HG03039 (cell line): ENCODE results near the gene ESRP2.
A peak's percentile ranks its signal among the peaks of the same experiment; 100 is the strongest.

ENCODE experiments used
- ATAC-seq: cut with Tn5 transposase; IDR thresholded peaks from one replicate; pipeline ENCODE4 v1.9.1; 2021; ENCODE audit warnings: mild to moderate bottlenecking, moderate library complexity; ENCODE audit not compliant: unreplicated experiment

ESRP2 gene

GRCh38 chr16:68242085-68242484 lies 6.2 kb upstream of the ESRP2 start:
- no peak for ATAC-seq

DNA sequence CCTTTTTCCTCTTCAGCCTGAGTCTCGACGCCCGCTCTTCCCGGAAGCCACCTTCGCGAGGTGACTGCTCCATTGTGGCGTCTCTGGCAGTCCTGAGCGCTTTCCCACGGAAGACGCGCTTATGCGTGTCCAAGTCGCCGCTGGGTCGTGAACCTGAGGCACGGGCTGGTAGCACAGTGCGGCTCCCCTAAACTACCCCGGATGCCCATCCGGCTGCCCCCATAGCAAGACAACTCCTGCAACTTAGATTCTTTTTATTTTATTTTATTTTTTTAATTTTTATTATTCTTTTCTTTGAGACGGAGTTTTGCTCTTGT lies 2.1 kb upstream of the ESRP2 start:
- no peak for ATAC-seq

DNA sequence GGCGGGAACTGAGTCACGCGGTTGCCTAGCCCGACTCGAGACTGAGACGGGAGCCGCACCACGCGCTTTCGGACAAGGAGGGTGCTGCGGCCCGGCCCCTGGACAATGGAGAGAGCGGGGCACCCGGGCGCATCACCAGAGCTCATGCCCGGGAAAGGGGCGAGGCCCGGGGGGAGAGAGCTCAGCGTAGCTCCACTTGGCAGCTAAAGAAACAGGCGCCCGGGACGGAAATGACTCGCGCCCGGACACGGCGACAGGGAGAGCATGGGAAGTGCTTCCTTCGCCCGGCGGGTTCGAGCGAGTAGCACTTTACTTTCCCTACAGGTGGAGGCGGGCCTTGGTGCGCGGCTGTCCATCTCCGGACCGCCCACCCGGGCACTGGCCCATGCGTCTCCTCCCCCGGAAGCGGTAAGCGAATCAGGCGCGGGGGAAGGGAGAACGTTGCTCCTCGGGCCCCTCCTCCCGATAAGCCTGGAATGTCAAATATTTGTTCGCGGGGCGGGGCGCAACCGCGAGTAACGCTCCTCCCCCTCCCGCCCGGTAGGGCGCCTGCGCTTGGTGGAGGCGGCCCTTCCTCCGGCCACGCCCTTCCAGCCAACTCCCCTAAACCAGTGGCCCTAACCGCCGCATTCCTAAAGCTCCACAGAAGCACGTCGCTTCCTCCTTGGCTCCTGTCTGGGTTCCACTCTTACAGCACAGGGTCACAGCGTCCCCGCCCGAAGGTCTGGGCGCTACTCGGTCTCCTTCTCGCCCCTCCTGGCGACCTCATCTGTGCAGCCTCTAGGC lies 1.5 kb upstream of the ESRP2 start:
- peak; percentile 73 for ATAC-seq

DNA sequence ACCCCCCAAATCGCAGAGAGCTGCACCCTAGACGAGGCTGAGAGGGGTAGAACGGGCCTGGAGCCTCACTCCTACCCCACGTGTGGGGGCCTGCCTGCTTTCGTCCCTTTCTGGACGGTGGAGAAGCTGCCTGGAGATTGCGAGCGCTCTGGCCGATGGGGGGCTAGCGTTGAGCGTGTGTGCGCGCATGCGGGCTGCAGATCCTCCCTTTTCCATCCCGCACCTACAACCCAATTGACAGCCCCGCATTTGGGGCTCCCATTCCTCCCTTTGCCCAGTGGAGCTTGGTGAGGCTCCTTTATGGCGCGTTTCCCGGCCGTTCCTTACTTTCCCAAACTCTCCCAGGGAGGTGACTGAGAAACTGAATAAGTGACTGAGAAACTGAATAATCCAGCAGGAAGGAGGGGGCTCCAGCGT lies 907 bp upstream of the ESRP2 start:
- no peak for ATAC-seq

DNA sequence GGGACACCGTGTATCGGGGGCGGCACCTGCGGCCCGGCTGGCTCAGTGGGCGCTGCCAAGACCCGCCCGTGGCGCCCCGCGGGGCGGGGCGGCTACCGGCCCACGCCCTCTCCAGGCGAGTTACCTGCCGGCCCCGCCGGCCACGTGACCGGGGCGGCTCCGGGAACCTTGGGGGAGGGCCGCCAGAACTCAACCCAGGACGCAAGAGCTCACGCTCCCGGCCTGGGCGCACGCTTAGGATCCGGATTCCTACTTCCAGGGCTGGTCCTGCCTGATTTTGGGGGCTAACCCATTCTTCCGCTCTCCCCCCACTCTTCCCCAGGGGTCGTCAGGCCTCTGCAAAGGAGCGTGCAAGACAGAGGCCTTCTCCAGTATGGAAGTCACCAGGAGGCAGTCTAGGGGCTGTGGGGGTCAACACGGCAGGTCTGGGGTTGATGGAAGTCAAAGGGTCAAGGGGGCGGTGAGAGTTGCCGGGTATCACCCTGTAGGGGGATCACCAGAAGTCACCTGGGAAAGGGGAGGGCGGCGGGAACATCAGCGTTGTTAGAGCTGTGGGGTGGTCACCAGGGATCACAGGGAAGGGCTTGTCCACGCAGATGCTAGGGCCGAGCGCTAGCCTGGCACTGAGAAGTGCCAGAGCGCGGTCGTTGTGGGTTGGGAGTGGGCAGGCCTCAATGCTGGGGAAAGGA lies 354 bp upstream of the ESRP2 start:
- ATAC-seq = no peak

- ATAC-seq = no peak
These were observed 630 bp downstream of the ESRP2 start for GRCh38 chr16:68235108-68235886.

DNA sequence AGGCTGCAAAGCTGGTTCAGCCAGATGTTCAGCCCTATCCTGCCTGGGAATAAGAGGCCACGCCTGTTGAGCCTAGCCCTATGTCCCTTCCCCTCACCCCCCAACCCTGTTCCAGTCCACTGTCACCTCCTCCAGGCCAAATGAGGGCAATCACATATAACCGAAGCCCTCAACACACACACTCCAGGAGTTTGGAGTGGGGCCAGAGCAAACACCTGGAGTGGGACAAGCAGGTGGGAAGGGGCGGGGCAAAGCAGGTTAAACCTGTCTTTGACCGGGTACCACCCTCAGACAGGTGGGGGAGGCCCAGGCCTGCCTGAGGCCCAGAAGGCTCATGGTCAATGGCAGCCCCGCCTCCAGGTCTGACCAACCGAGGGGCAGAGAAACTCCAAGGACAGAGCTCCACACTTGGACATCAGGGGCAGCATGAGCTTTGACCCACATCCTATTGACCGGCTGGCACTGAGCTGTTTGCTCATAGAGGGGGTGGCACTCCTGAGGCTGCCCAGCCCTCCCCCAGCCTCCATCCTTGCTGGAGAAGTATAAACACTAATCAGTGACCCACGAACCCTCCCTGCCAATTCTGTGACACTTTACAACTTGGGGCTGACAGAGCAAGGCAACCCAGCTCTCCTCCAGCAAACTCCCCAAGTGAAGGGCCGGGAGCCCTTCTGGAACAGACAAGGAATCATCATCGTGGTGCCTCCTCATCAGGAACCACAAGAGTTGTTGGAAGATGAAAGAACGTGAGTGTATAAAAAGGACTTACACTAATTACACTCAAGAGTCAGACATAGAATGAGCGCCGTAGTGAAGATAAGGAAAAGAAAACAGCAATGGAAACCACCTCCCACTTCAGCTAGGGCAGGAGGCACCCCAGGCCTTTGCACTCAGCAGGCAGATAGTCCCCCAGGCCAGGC lies 1.5 kb downstream of the ESRP2 start:
- no peak for ATAC-seq

DNA sequence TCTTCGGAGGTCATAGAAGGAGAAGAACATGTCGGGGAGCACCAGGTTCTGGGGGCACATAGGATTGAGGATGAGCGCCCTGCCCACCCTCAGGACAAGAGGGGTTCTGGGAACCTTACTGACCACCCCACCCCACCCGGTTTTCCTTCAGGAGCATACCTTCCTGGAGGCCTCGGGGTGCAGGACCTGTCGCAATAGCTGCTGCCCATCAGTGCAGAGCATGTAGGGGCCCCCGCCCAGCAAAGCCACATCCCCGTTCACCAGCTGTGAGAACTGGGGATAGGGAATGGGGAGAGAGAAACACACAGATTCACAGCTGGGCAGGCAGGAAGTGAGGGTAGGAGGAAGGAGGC lies 2.1 kb downstream of the ESRP2 start:
- no peak for ATAC-seq

- ATAC-seq = no peak
These were observed 2.7 kb downstream of the ESRP2 start for GRCh38 chr16:68233085-68233834.

GRCh38 chr16:68232335-68232734 lies 3.6 kb downstream of the ESRP2 start:
- no peak for ATAC-seq

DNA sequence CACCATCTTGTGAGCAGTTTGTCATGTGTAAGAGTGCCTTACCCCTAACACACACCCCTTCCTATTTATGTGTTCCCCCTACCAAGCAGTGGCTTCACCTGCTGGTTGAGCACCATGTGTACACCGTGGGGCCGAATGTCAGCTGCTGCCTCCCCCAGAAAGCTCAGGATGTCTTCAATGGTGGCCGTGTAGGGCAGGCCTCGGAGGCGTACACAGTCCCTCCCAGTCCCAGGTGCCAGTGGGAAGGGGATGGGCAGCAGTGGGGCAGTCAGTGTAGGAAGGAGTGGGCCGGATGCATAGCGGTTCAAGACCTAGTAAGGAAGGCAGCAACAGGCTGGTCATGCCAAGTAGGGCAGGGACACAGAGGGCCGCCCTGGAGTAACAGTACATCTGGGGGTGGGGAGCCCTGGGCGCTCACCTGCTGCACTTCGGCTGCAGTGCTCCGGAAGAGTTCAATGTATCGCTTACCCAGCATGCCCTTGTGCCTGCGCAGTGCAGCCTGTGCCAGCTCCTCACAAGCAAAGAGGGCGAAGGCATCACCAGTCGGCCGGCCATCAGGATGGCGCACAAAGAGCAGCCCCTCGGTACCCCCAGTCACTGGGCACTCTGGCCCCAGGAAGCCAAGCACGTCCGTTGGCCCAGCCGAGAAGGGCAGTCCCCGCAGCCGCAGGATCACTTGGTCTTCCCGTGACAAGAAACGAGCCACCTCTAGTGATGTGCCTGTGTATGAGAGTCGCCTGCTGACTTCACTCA lies 4.4 kb downstream of the ESRP2 start:
- no peak for ATAC-seq

GRCh38 chr16:68230956-68231355 lies 5.0 kb downstream of the ESRP2 start:
- ATAC-seq = no peak

DNA sequence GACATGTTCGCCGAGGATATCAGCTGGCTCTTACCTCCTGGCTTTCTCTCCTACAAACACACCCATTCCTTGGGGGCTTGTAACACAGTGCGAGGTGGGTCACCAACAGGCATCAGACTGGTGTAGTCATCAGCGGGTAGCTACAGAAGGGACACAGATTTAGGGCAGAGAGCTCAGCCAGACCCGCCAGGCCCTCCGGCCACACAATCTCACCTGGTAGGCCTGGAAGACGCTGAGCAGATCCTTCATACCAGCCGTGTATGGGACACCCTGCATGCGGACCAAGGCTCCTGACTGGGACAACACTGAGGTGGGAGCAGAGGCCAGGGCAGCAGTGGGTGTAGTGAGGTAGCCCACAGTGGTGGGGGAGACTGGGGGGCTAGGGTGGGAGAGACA lies 5.8 kb downstream of the ESRP2 start:
- ATAC-seq = no peak

GRCh38 chr16:68229431-68230175 lies 6.3 kb downstream of the ESRP2 start:
- no peak for ATAC-seq

GRCh38 chr16:68228652-68229051 lies 7.3 kb downstream of the ESRP2 start:
- ATAC-seq = no peak

- no peak for ATAC-seq
These were observed 7.9 kb downstream of the ESRP2 start for GRCh38 chr16:68227850-68228553.

DNA sequence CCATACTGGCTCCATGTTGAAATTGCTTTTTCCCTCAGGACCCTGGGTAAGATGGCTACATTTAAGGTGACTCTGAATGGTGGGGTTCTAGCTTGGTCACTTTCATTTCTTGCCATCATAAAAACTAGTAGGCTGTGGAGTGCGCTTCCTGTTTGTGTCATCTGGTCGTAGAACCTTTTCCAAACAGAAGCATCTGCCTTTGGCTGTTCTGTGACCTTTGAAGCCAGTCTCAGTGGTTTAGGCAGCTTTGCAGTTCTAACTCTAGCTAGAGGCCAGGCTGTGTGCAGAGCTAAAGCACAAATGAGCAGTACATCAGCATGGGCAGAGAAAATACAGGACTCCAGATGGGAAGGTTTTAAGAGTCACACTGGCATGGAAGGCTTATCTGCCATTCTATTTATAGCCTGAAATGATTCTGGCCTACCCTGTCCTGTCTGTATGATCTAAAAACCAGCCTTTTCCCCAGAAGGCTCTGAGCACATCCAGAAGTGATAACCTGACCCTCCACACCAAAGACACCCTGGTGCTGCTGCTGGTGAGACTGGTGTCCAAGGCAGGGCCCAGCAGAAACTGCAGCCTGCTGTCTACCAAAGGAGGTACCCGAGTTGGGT lies 8.6 kb downstream of the ESRP2 start:
- no peak for ATAC-seq

GRCh38 chr16:68226116-68226515 lies 9.8 kb downstream of the ESRP2 start:
- no peak for ATAC-seq
